ENCODE measurements around the gene SLCO1B1. TPM values are rescaled to one million over a fixed set of nuclear protein-coding genes. Genes with fewer than 3 reads are reported as not detected.
"Not testable (repeated sequence)": the region's sequence is repeated elsewhere in the genome, so short reads cannot be mapped to it uniquely, and the experiment has no call there.

The SLCO1B1 gene, protein sequence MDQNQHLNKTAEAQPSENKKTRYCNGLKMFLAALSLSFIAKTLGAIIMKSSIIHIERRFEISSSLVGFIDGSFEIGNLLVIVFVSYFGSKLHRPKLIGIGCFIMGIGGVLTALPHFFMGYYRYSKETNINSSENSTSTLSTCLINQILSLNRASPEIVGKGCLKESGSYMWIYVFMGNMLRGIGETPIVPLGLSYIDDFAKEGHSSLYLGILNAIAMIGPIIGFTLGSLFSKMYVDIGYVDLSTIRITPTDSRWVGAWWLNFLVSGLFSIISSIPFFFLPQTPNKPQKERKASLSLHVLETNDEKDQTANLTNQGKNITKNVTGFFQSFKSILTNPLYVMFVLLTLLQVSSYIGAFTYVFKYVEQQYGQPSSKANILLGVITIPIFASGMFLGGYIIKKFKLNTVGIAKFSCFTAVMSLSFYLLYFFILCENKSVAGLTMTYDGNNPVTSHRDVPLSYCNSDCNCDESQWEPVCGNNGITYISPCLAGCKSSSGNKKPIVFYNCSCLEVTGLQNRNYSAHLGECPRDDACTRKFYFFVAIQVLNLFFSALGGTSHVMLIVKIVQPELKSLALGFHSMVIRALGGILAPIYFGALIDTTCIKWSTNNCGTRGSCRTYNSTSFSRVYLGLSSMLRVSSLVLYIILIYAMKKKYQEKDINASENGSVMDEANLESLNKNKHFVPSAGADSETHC
- total RNA-seq (ENCODE audit: insufficient read depth, low replicate concordance): not detected

DNA sequence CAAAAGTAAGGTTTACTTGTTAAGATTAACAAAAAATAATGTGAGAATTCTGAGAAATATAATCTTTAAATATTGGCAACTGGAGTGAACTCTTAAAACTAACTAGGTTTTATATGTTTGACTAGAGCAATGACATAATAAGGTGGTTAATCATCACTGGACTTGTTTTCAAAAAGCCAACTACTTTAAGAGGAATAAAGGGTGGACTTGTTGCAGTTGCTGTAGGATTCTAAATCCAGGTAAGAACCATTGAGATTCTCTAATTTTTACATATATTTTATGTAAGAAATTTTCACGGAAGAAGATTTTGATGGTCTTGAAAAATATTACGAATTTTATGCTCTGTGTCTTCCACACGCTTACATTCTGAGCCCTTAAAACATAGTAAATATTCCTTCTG is at the start of gene SLCO1B1:
Gene SLCO1B1 (plus strand): TSS at position 197 of the 400 bp plus-strand sequence. CDS start 10,381 bp downstream, outside the sequence.
- no peak for DNase-seq (ENCODE audit: low spot score)

DNA sequence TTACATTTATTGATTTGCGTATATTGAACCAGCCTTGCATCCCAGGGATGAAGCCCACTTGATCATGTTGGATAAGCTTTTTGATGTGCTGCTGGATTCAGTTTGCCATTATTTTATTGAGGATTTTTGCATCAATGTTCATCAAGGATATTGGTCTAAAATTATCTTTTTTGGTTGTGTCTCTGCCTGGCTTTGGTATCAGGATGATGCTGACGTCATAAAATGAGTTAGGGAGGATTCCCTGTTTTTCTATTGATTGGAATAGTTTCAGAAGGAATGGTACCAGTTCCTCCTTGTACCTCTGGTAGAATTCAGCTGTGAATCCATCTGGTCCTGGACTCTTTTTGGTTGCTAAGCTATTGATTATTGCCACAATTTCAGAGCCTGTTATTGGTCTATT is 46.2 kb upstream of the SLCO1B1 start:
- DNase-seq (ENCODE audit: low spot score): not testable (repeated sequence)

DNA sequence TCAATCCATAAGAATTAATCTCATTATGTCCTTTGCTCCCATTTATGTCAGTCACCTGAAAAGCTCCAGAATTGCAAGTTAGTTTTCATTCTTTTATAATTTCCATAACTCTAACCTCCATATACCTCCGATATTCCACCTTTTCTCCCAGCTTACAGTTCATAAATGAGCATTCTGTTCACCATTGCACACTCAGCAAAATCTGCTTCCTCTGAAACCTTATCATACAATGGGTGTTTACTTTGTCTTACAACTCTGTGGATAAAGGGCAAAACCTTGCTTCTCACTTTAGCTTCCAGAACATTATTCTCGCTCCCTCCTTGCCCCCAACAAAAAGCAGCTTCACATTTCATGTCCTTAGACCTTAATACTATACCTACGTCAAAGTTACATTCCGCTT is 19.3 kb upstream of the SLCO1B1 start:
- no peak for DNase-seq (ENCODE audit: low spot score)

DNA sequence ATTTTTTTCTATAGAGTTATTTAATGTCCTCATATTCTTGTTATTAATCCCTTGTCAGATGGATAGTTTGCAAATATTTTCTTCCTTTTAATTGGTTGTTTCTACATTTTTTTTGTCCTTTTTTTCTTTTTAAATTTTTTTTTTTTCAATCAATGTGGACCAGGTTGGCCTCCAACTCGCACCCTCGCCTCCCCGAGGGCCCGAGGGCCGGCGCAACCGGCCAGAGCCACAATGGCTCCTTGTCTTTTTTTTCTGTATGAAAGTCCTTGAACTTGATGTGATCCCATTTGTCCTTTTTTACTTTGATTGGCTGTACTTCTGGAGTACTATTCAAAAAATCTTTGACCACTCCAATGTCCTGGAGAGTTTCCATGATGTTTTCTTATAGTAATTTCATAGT is 17.7 kb upstream of the SLCO1B1 start:
- DNase-seq (ENCODE audit: low spot score): no peak

DNA sequence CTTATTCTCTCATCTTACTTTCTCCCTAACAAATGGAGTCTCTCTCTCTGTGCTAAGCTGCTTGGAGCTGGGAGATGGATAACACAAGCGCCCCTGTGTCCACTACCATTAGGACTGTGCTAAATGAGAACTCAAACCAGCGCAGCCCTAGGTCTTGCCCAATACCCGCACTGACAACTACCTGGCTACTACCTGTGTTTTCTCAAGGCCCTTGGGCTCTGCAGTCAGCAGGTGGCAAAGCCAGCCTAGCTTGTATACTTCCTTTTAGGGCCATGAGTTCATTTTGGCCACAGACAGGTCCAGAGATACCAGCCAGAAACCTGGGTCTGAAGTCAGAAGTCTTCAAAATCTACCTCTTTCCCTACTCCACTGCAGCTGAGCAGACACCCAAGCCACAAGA is 13.0 kb upstream of the SLCO1B1 start:
- DNase-seq (ENCODE audit: low spot score): no peak

DNA sequence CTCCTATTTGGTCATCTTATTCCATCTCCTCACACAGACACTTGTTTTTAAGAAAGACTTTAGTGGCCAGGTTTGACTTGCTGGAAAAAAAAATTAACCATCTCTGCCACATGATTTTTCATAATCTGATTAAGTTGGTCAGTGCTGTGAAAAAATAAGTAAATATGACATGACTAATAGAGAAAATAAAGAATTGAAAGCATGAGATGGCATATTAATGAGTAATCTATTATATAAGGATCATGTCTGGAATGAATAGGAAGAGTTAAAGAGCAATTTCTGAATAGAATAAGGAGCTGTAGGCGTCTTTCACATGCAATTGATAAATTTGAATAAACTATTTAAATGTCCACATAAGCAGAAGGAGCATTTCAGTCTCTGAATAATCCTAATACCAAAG is 12.2 kb upstream of the SLCO1B1 start:
- DNase-seq (ENCODE audit: low spot score): no peak

- DNase-seq (ENCODE audit: low spot score): no peak
These were observed 1.6 kb upstream of the SLCO1B1 start for GRCh38 chr12:21129351-21129750.

GRCh38 chr12:21129906-21130305 is 1.1 kb upstream of the SLCO1B1 start:
- DNase-seq (ENCODE audit: low spot score): no peak

GRCh38 chr12:21137318-21137999 is 6.5 kb downstream of the SLCO1B1 start:
- DNase-seq (ENCODE audit: low spot score): not testable (repeated sequence)

GRCh38 chr12:21138016-21138415 is 7.0 kb downstream of the SLCO1B1 start:
- no peak for DNase-seq (ENCODE audit: low spot score)

- no peak for DNase-seq (ENCODE audit: low spot score)
These were observed 13.3 kb downstream of the SLCO1B1 start for GRCh38 chr12:21144309-21144708.

DNA sequence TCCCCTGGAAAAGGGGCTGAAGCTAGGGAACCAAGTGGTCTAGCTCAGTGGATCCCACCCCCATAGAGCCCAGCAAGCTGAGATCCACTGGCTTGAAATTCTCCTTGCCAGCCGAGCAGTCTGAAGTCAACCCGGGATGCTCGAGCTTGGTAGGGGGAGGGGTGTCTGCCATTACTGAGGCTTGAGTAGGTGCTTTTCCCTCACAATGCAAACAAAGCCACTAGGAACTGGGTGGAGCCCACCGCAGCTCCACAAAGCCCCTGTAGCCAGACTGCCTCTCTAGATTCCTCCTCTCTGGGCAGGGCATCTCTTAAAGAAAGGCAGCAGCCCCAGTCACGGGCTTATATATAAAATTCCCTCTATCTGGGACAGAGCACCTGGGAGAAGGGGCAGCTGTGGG is 18.9 kb downstream of the SLCO1B1 start:
- not testable (repeated sequence) for DNase-seq (ENCODE audit: low spot score)

GRCh38 chr12:21151184-21151583 is 20.2 kb downstream of the SLCO1B1 start:
- DNase-seq (ENCODE audit: low spot score): no peak

DNA sequence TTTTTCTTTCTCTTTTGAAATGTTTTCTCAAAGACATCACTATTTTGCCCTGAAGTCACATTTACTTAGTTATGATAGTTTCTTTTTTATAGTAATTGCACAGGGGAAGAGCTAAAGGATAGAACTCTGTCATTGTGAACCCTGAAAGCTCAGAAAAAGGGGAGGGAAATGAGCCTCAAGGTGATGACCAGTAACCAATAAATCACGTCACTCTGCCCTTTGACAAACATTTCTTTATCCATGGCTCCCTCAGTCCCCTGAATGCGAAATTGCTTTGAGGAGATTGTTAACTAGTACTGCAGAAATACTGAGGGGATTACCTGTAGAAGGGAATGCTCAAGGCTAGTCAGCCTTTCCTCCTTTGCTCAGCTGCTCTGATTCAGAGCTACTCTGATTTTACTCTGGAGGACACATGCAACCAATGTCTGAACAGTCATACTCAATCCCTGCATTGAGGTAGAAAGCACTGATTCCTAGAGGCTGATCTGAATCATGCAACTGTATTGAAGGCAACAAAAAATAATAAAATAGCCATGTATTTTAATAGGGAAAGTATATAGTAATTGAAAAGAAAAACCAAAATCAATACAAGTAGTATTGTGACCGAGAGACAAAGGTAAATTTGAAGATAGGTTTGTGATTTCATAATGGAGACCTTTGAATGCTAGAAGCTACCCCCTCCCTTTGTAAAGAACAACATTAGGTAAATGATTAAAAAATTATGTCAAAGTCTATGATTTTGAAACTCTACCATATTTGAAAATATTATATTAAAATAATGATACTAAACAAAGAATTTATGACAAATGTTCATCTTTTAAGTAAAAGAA is 24.7 kb downstream of the SLCO1B1 start:
- DNase-seq (ENCODE audit: low spot score): no peak

GRCh38 chr12:21165048-21165447 is 34.1 kb downstream of the SLCO1B1 start:
- no peak for DNase-seq (ENCODE audit: low spot score)

GRCh38 chr12:21169878-21170472 is 39.0 kb downstream of the SLCO1B1 start:
- DNase-seq (ENCODE audit: low spot score): peak; percentile 7

GRCh38 chr12:21172079-21172478 is 41.1 kb downstream of the SLCO1B1 start:
- DNase-seq (ENCODE audit: low spot score): no peak

- DNase-seq (ENCODE audit: low spot score): no peak
These were observed 52.8 kb downstream of the SLCO1B1 start for GRCh38 chr12:21183721-21184275.

DNA sequence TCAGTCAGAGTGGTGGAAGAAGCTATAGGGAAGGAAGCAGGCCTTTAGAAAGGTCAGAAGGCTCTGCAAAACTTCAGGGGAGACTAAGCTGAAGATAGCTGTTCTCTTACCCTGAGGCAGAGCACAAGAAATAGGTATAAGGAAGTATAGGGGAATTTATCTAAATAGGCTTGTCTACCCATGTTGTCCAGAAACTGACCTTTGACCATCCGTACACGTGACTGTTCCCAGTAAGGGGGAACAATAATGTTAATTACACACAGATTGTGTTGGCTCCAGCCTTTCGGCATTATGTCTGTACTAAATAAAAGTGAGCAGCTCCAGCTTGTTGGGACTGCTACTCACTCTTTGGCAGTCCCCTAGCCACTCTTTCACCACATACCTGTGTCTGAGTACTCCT is 59.0 kb downstream of the SLCO1B1 start:
- DNase-seq (ENCODE audit: low spot score): no peak

DNA sequence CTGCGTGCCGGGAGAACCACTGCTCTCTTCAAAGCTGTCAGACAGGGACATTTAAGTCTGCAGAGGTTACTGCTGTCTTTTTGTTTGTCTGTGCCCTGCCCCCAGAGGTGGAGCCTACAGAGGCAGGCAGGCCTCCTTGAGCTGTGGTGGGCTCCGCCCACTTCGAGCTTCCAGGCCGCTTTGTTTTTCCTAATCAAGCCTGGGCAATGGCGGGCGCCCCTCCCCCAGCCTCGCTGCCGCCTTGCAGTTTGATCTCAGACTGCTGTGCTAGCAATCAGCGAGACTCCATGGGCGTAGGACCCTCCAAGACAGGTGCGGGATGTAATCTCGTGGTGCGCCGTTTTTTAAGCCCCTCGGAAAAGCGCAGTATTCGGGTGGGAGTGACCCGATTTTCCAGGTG is 83.4 kb downstream of the SLCO1B1 start:
- not testable (repeated sequence) for DNase-seq (ENCODE audit: low spot score)

DNA sequence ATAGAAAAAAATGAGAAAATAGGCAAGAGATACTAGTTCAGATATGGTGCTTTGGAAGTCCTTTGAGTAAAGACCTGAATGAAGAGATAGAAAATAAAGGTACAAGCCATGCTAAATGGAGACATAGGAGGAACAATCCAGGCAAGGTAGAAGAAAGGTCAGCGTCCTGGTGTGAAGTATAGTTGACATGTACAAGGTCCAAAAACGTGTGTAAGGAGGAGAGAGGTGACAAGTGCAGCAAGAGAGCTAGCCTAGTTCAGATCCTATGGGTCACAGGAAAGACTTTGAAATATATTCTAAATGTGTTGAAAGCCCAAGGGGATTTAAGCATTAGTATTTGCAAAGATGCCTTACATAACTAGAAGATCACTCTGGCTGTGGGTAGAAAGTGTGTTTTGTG is 88.2 kb downstream of the SLCO1B1 start:
- no peak for DNase-seq (ENCODE audit: low spot score)

All from umbilical cord (tissue), 2 donors.